PC-9 (cell line): ENCODE results near the gene TMEM167A.

Experiments
- CTCF ChIP-seq: fragments of 200-600 bp; sonication (generic); conservative IDR thresholded peaks from 2 replicates; pipeline ENCODE4 v1.6.1; 2017; ENCODE audit warnings: mixed run types, antibody characterized with exemption, mild to moderate bottlenecking, moderate library complexity
- EZH2 ChIP-seq: fragments of 200-600 bp; sonication (generic); IDR thresholded peaks from 2 replicates; pipeline ENCODE4 v1.8.0; 2017; ENCODE audit warnings: antibody characterized with exemption, low read depth

GRCh38 chr5:83042507-83042906, 34.7 kb downstream of the TMEM167A start:
- TF ChIP-seq CTCF, result no peak
- TF ChIP-seq EZH2, result no peak
